NCI-H748 treated with DMSO at 0.1 percent for 48 hours (cell line): Measurements from ENCODE around the gene ZNF407.

Experiments
- DNase-seq: peaks from one replicate; lab custom pipeline; 2025; lab: John Stamatoyannopoulos, UW

ZNF407 gene

DNA sequence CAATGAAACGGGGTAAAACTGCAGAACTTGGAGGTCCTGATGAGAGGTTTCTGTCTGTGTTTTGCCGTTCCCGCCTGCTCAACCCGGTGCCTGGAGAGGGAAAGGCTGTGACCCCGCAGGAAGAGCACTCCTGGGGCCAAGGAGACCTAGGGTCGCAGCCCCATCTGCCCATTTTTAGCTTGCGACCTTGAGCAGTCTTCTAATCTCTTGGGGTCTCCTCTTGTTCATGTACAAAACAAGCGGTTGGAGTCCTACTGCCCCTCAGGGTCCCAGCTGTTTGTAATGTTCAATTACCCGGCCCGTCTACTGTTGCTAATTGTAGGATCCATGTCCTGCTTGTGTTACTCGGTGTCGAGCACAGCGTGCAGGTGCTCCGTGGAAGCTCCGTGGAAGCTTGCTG is 506.8 kb downstream of the ZNF407 start:
- DNase-seq: no peak

DNA sequence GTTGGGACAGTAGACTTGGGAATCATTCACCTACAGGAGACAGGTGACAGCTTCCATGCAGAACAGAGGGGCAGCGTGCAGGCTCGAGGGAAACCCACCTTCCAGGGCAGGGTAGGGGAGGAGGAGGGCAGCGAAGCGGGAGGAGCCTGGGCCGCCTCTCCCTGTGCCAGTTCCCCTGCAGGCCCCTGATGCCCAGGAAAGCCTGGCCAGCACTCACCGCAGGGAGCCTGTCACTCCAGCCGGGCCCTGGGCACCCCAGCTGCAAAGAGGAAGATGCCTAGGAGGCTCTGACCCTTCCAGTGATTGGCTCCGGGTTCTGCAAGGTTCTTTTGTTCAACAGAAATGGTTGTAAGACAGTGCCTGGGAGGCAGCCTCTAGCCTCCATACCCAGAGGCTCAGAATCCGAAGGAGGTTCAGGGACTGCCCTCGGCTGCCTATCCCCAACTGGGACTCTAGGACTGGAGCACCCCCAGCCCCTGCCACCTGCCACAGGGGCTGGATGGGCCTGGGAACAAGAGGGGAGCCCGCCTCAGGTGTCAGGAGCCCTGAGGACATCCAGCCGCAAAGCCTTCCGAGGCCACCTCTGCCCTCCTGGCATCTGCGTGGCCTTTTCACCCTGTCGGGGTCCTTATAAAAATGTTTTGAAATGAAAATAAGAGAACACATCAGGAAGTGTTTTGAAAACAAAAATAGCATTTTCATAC is 508.0 kb downstream of the ZNF407 start:
- no peak for DNase-seq

DNA sequence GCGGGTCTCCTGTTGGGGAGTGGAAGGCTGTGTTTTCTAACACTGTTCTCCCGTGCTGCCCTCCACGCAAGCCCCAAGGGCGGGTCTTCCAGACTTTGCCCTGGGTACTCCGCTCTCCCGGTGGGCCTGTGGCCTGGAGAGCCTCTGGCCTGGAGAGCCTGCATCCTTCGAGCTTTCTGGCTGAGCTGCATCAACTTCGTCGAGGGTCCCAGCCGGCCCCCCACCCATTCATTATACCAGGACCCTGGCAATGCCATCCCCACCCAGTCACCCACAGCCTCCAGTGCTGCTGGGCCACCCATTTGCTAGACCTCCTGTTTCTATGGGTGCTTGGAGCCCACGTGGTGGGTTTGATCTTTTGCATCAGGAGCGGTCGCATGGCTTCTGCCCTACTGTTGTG is 509.1 kb downstream of the ZNF407 start:
- DNase-seq: no peak

DNA sequence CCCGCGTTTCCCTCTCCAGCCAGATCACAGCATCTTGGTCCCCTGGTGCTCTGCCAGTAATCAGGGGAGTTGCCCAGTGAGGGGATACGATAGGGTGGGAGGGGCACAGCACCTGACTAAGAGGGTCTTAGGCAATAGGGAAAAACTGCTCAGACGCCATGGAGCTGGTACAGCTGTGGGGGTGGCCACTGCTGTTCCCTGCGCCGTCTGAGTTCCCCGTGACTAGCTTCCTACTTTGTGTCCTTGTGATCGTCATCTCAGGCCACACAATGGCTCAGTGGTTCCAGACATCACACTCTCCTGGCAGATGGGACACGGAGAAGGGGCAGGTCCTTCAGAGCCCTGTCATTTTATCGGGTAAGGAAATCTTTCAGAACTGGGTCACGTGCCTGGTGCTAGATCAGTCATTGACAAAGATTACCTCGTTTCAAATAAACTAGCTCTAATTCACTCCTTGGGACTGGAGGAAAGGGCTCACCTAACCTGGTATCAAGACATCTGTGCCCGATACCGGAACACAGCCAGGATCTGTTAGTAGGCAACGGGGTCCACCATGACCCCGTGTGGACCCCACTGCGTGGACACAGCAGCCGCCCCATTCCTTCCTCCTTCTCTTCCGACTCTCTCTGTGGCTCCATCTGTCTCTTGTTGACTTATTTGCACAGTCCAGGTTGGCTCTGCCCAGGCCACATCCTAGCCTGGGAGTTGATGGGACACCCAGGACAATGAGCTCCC is 509.7 kb downstream of the ZNF407 start:
- no peak for DNase-seq

DNA sequence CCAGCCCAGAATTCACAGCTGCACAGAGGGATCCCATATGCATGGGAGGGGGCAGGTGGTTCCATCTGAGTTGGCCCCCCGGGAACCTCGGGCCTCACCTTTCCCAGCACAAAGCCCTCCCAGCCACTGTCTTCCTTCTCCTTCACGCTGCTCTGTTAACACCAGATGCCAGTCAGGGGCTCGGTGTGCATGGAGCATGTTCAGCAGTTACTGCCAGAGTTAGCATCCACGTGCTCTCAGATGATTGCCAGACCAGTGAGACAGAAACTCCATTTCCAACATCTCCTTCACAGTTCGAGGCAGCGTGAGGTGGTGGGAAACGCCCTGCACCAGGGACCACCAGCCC is 510.2 kb downstream of the ZNF407 start:
- DNase-seq: no peak

DNA sequence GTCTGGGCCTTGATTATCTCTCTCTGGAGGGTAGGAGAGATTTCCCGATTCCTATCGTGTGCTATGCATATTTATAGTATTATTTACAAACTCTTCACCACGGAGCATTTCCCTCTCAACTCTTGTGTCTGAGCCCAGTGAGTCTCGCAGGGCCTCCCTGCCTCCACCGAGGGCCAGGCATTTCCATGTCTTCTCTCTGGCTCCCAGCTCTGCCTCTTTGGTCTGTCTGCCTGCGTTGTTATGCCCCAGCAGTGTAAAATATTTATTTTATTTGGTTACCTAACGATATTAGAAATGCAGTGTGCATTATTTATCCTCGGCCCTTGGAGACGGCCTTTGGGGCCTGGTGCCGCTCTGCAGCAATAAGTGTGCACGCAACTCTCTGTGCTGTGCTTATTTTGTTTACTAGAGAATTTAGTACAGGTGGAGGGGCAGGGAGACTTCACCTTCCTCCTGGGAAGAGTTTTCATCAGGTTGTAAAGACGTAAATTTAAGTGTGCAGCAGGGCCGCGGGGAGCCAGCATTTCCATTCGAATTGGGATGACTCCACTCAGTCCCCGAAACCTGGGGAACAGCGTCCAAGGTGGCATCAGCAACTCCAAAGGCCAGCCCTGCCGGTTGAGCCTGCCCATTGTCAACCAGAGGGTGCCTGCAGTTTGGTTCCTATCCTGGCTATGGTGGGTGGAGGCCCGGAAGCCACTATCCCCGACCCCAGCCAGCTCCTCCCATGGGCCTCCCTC is 511.1 kb downstream of the ZNF407 start:
- DNase-seq: no peak

DNA sequence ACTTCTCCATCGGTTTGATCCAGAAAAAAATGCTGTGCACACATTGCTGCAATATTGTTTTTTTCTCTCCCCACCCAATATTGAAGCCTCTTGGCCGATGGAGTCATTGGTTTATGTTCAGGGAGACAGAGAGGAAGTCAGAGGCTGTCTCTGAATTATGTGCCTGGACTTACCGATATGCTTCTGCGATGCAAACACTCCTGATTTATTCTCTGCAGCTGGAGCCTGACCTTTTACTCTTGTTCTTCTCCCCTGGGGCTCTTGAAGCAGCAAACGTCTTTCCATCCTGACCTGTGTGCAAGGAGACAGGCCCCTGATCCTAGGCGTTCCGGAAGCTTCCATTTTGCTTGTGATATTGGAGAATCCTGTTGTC is 511.6 kb downstream of the ZNF407 start:
- DNase-seq: no peak

DNA sequence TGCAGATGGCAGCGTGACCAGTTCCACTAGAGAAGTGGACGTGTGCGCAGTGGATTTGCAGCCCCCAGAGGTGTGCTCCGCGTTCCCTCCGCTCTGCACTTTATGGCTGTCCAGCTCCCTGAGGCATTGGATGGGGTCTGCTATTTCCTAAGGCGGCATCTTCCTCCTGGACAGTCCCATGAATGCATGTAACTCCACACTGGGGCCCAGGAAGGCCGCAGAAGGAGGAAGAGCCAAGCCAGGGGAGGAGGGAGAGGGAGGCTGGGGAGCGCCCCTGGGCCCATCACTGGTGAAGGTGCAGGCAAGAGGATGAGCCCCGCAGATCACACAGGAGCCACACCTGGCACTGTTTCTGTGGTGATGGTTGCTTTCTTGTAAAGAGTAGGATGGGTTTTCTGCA is 512.1 kb downstream of the ZNF407 start:
- no peak for DNase-seq

DNA sequence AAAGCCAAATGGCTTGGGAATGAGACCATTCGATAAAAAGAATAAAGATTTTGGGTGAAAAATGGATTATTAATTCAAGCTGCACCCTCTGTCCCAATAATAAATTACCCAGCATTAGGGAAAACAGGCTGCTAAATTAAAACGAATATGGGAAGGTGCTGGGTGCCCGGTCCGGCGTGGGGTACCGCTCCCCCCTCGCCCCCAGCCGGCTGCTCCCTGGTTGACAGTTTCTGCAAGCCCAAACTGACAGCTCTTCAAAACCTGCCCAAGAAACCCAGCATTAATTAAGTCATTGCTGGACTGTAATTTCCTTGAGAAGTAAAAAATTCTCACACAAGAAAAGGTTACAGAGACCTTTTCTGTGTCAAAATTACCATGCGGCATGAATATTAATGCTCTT is 512.6 kb downstream of the ZNF407 start:
- DNase-seq: no peak

DNA sequence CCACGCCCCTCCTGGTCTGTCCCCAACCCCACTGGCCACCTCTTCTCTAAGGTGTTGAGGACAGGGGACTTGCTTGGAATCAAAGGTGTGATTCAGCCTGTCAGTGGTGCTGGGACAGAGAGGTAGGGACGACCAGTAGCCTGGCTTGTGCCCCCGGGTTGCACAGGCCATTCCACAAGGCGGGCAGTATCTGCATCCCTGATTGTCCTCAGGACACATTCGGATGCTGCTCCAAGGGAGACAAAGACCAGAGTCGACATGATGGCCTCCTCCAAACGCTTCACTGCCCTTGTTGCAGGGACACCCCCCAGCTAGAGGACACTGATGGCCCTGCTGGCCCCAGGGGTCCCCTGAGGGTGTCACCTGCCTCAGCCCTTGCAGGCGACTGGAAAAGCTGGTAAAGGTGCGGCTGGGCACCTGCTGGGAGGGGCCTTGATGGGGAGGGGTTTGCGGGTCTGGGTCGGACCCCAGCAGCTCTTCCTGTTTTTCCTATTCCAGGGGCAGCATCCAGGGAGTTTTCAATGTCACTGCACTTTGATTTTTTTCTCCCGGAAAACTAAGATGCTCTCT is 513.3 kb downstream of the ZNF407 start:
- DNase-seq: no peak

DNA sequence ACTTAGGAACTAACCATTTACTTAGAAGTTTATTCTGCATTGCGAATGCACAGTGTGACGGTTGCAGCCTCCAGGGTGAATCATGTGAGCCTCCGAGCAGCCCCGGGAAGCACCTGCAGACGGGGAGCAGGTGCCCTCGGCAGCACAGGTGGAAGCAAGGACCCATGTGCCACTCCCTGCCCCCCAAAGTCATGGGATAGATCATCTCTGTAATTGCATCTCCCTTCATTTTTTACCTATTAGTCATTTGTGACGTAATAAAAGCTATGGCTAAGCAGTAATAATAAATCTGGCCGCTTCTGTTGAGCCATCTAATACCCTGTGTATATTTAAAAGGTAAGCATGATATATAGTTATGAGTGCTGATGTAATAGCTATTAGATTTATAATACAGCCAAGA is 514.1 kb downstream of the ZNF407 start:
- no peak for DNase-seq

DNA sequence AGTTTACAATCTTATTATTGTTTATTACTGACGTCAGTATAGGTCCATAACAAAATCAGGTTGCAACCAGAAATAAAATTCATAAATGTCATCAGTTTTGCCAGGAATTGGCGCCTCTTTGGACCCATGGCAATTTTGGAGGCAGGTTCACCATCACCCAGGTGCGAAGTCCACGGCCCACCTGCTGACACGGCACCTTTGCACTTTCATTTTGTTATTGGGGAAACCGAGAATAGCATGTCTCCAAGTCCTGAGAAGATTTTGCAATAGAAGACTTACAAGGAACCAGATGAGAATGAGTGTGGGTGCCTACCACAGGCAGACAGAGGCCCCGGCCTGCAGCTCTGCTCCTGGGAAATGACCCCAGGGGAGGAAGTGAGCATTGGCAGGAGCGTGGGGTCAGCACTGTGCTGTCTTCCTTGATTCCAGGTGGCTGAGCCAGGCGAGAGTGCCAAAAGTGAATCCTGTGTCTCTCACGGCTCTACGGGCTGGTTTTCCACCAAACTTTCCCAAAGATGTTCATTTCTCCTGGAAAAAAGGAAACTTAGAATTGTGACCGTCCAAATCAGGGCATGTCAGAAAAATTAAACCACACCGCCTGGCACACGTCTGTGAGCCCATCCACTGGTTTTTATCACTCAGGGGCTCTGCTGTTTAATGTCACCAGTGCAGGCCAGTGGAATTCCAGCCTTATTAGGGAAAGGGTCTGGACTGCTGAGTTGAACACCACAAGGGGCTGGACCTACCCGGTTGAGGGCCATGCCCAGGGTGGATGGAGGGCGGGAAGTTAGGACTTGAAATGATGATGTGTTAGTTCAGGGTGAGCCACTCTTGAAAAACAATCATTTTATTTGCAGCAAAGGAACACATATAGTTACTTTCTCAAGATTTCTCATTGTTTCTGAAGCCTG is 514.8 kb downstream of the ZNF407 start:
- DNase-seq: no peak

DNA sequence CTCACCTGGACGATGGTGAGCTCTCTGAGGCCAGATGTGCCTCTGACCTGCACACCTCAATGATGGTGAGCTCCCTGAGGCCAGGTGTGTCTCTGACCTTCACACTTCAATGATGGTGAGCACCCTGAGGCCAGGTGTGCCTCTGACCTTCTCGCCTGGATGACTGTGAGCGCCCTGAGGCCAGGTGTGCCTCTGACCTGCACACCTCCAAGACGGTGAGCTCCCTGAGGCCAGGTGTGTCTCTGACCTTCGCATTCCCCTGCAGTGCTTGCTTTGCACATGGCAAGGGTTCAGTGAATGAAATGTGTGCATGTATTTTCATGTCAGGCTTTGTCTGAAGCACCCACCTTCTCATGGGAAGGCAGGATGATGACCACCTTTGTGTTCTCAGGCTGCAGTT is 515.8 kb downstream of the ZNF407 start:
- no peak for DNase-seq

DNA sequence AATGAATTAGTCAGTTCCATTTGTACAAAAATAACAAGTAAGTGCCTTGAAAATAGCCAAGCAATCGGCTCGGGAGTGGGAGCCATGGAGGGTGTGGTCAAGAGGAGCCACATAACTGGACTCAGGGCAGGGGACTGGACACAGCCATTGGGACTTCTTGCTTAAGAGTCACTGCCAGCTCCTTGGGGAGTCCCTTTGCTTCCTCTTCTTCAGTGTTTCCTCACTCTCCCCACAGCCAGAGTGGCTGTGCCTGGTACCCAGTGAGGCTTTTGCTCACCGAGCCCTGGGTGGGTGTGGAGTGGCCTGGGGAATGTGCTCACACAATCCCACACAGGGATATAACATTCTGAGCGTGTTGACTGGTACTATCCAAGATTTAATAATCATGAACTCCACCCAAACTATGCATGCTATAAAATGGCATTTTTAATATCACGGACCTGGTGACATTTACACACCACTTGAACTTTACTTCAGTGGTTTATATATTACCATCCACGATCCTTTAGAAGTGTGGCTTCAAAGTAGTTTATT is 516.6 kb downstream of the ZNF407 start:
- DNase-seq: no peak
